Caco-2 (cell line): Measurements from ENCODE around the gene CCDC148. TPM values are rescaled to one million over a fixed set of nuclear protein-coding genes. Genes with fewer than 3 reads are reported as not detected.

ENCODE experiments used
- BruUV-seq: library from RNA; stranded (reverse); fragments of 400-500 nt; replicated peaks from 2 replicates; lab custom pipeline; 2021; lab: Mats Ljungman, UMichigan
- CTCF ChIA-PET: fragments of 300-600 bp; sonication (Branson Sonifier 250); formaldehyde crosslinking; loops from one replicate; lab custom pipeline; 2022; ENCODE audit warnings: antibody characterized with exemption; lab: Charles Lee
- POLR2A ChIA-PET: fragments of 300-600 bp; sonication (Branson Sonifier 250); formaldehyde crosslinking; loops from one replicate; lab custom pipeline; 2022; ENCODE audit warnings: antibody characterized with exemption; lab: Charles Lee
- DNase-seq, 2 experiments: peaks; one replicate each; pipeline versions ENCODE4 v3.0.0 to v3.0.0-alpha.2; 2020 to 2022
- H3K27me3 ChIP-seq: replicated peaks from 2 replicates; pipeline ENCODE4 v1.6.0; 2011; ENCODE audit warnings: low read length; ENCODE audit not compliant: control insufficient read depth, insufficient read depth
- H3K36me3 ChIP-seq: 2 replicates; pipeline ENCODE4 v1.5.1; 2011; ENCODE audit warnings: low read length; ENCODE audit not compliant: control insufficient read depth, insufficient read depth
- H3K4me1 ChIP-seq: fragments of 250-450 bp; sonication (Bioruptor Pico); 2 replicates; pipeline ENCODE4 v1.5.1; 2020; ENCODE audit warnings: mild to moderate bottlenecking
- H3K4me3 ChIP-seq: 2 replicates; pipeline ENCODE4 v1.5.1; 2011; ENCODE audit warnings: low read depth, mild to moderate bottlenecking, control low read depth, low read length
- H3K9me3 ChIP-seq: fragments of 250-450 bp; sonication (Bioruptor Pico); 2 replicates; pipeline ENCODE4 v1.5.1; 2020; ENCODE audit warnings: mild to moderate bottlenecking, moderate library complexity
- H3K27ac Mint-ChIP-seq: one replicate; pipeline ENCODE4 v1.8.0; 2022; ENCODE audit warnings: mixed read lengths; ENCODE audit not compliant: unreplicated experiment
- H3K27me3 Mint-ChIP-seq: one replicate; pipeline ENCODE4 v1.8.0; 2022; ENCODE audit warnings: mixed read lengths; ENCODE audit not compliant: insufficient read depth, unreplicated experiment
- H3K36me3 Mint-ChIP-seq: one replicate; pipeline ENCODE4 v1.8.0; 2022; ENCODE audit warnings: mild to moderate bottlenecking, mixed read lengths; ENCODE audit not compliant: insufficient read depth, unreplicated experiment
- H3K4me1 Mint-ChIP-seq: one replicate; pipeline ENCODE4 v1.8.0; 2022; ENCODE audit warnings: low read depth, mixed read lengths; ENCODE audit not compliant: unreplicated experiment
- H3K4me3 Mint-ChIP-seq: one replicate; pipeline ENCODE4 v1.8.0; 2022; ENCODE audit warnings: mild to moderate bottlenecking, moderate library complexity, mixed read lengths; ENCODE audit not compliant: unreplicated experiment
- H3K9me3 Mint-ChIP-seq: one replicate; pipeline ENCODE4 v1.8.0; 2022; ENCODE audit warnings: mixed read lengths; ENCODE audit not compliant: unreplicated experiment
- CTCF ChIP-seq, 2 experiments: fragments of 200-600 bp in 1 of 2; IDR thresholded peaks; 1 replicate in 1 of 2; 2 replicates in 1 of 2; pipeline versions ENCODE4 v1.5.1 to v1.8.0; 2011 to 2022; ENCODE audit warnings: antibody characterized with exemption in 1 of 2, control low read depth in 1 of 2, inconsistent platforms in 1 of 2, low read depth in 1 of 2, low read length in 1 of 2, mild to moderate bottlenecking in 1 of 2, moderate library complexity in 1 of 2; ENCODE audit not compliant: insufficient read depth in 1 of 2, severe bottlenecking in 1 of 2, unreplicated experiment in 1 of 2
- intact Hi-C: fragments of 100-400 bp; cut with micrococcal nuclease; formaldehyde crosslinking; loops from one replicate; pipeline ENCODE4 v1.10.0; 2022; ENCODE audit not compliant: unreplicated experiment
- total RNA-seq: library from RNA; stranded (reverse); gene quantifications from 2 replicates; pipeline ENCODE4 v1.2.3, GENCODE V29; 2022

Gene CCDC148
- total RNA-seq, 1 experiment from 2014 or later, result 6.3 TPM

DNA sequence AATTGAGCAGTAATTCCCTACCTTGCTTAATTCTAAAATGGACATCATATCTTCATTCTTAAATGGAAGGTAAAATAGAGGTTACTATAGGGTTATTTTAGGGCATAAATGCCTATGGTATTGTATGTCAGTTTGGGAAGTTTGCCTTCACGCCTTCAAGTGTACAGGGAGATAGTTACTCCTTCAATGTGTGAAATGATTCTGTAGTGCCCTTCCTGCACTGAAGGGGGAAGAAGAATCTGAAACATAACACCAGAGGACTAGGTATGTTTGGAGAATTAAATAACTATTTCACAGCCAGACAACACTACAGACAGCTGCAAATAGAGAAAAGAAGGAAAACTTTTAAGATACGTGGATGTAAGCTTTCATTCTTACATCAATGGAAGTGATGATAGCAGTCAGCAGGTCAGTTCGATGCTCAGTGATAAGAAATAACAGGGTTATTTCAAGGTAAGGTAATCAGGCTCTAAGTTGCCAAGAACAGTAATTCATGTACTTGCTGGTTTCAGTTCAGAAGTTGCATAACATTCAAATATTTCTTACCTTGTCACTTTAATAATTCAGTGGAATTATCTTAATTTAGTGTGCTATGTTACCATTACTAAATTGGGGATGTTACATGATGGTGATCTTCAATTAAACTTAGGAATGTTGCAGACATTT is 4.2 kb upstream of the CCDC148 start:
- POLR2A ChIA-PET, result no interaction called here
- Mint-ChIP-seq H3K36me3 (peaks cover 35% of the 10 kb centered on the region), H3K4me1 (peaks cover 7% of the 10 kb centered on the region), H3K4me3 (peak overlapping the region; percentile 39), H3K27ac (no peak overlapping the region), H3K27me3 (no peaks in the 10 kb centered on the region), H3K9me3 (no peaks in the 10 kb centered on the region)
- Histone ChIP-seq H3K36me3 (no peaks in the 10 kb centered on the region), H3K9me3 (no peaks in the 10 kb centered on the region), H3K27me3 (no peaks in the 10 kb centered on the region), H3K4me3 (no peak overlapping the region), H3K4me1 (peaks cover 42% of the 10 kb centered on the region)
- BruUV-seq, result no TSS peak
- CTCF ChIA-PET, result no interaction called here
- peak in 1 of 2 experiments; percentile 14 for TF ChIP-seq CTCF (IDR thresholded peaks at IDR 0.05; ENCODE audit: insufficient read depth in 1 of 2, low read depth in 1 of 2, low read length in 1 of 2, severe bottlenecking in 1 of 2, unreplicated experiment in 1 of 2)
- DNase-seq, result no peak
- intact Hi-C loops, result no loop called here

DNA sequence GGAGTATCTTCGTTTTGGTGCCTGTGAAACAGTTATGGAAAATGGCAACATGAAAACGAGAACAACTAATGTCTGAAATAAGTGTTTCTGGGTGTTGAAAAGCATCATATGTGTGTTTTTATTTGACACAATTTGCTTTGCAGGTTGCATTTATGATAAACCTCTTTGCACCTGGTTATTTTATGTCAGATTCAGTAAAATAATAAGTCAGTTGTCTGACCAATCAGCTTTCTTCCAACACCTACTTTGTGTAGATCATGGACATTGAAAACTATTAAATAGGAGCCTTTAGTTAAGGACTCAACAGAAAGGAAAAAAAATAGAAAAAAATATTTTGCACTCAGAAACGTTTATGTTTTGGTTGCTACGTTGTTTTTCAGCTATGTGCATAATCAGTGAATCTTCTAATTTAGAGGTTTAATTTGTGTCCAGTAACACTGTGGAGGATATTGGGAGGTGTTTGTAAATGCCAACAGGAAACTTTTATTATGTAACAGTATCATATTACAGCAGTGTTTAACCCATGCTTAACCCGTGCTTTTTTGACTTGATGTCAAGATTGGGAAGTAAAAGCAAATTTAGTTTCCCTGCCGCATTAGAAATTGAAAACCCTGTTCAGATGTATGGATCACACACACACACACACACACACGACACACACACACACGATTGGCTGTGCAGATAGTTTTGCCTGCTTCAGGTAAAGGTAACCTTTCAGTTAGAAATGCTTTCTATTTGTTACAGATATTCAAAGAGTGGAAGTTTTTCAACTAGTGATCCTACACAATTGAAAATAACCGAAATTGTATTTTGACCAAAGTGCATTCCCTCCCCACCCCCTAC is 2.8 kb upstream of the CCDC148 start:
- H3K4me3 ChIP-seq, result 0 out of 2 replicates have a peak overlapping the region, but pooled peaks have one; percentile 4
- no TSS peak for BruUV-seq
- TF ChIP-seq CTCF (IDR thresholded peaks at IDR 0.05; ENCODE audit: insufficient read depth in 1 of 2, low read depth in 1 of 2, low read length in 1 of 2, severe bottlenecking in 1 of 2, unreplicated experiment in 1 of 2), result no peak
- ChIA-PET CTCF (interaction anchor here (1.4 kb wide), 1 partner anchor 30 kb away, joined by 4 read pairs; no protein-coding TSS in a partner anchor), POLR2A (no interaction called here)
- H3K9me3 Mint-ChIP-seq, result no peaks in the 10 kb centered on the region
- peaks cover 35% of the 10 kb centered on the region for H3K36me3 Mint-ChIP-seq
- peaks cover 7% of the 10 kb centered on the region for H3K4me1 Mint-ChIP-seq
- H3K9me3 ChIP-seq, result no peaks in the 10 kb centered on the region
- peak overlapping the region; percentile 98 for H3K4me3 Mint-ChIP-seq
- H3K27me3 ChIP-seq, result no peaks in the 10 kb centered on the region
- intact Hi-C loops, result loop anchor here (2.0 to 5.0 kb wide), 4 partner anchors 45 to 332 kb away; no protein-coding TSS in a partner anchor
- no peaks in the 10 kb centered on the region for H3K27me3 Mint-ChIP-seq
- H3K27ac Mint-ChIP-seq, result no peak overlapping the region
- DNase-seq, result no peak
- peaks cover 37% of the 10 kb centered on the region for H3K4me1 ChIP-seq
- no peaks in the 10 kb centered on the region for H3K36me3 ChIP-seq

GRCh38 chr2:158458617-158458920 is 2.0 kb upstream of the CCDC148 start:
- POLR2A ChIA-PET, result interaction anchor here (0.7 to 1.3 kb wide), 4 partner anchors 44 to 1157 kb away, joined by 3 to 5 read pairs (median 4); no protein-coding TSS in a partner anchor
- peaks cover 31% of the 10 kb centered on the region for H3K4me1 ChIP-seq
- Mint-ChIP-seq H3K27me3 (no peaks in the 10 kb centered on the region), H3K27ac (peak overlapping the region; percentile 97), H3K36me3 (peaks cover 35% of the 10 kb centered on the region), H3K4me3 (peak overlapping the region; percentile 98), H3K4me1 (peaks cover 13% of the 10 kb centered on the region), H3K9me3 (no peaks in the 10 kb centered on the region)
- DNase-seq, result no peak
- H3K36me3 ChIP-seq, result no peaks in the 10 kb centered on the region
- CTCF ChIA-PET, result interaction anchor here (1.2 to 1.4 kb wide), 3 partner anchors 31 to 279 kb away, joined by 3 to 4 read pairs (median 4); no protein-coding TSS in a partner anchor
- no peaks in the 10 kb centered on the region for H3K27me3 ChIP-seq
- no peak for TF ChIP-seq CTCF (IDR thresholded peaks at IDR 0.05; ENCODE audit: insufficient read depth in 1 of 2, low read depth in 1 of 2, low read length in 1 of 2, severe bottlenecking in 1 of 2, unreplicated experiment in 1 of 2)
- peak overlapping the region; percentile 46 for H3K4me3 ChIP-seq
- no peaks in the 10 kb centered on the region for H3K9me3 ChIP-seq
- BruUV-seq, result TSS peak; percentile 40
- intact Hi-C loops, result loop anchor here (1.0 to 5.0 kb wide), 8 partner anchors 44 to 331 kb away; no protein-coding TSS in a partner anchor
